Neural progenitor cell (in vitro differentiated cells): Measurements from ENCODE around the gene CDX2. TPM values are rescaled to one million over a fixed set of nuclear protein-coding genes. Genes with fewer than 3 reads are reported as not detected.

ENCODE experiments used
- DNase-seq: peaks from one replicate; pipeline ENCODE4 v3.0.0-alpha.2; 2016; ENCODE audit warnings: low spot score
- H2AFZ ChIP-seq: fragments of 200-600 bp; sonication (generic); replicated peaks from 2 replicates; pipeline ENCODE4 v1.6.1; 2016; ENCODE audit warnings: antibody characterized with exemption
- H3F3A ChIP-seq: fragments of 200-600 bp; sonication (generic); 2 replicates; pipeline ENCODE4 v1.6.1; 2016; ENCODE audit warnings: antibody characterized with exemption, low read depth
- H3K27ac ChIP-seq: fragments of 200-600 bp; sonication (generic); 2 replicates; pipeline ENCODE4 v1.5.1; 2016; ENCODE audit warnings: mild to moderate bottlenecking
- H3K27me3 ChIP-seq: fragments of 200-600 bp; sonication (generic); 2 replicates; pipeline ENCODE4 v1.6.1; 2016; ENCODE audit warnings: mild to moderate bottlenecking, moderate library complexity
- H3K36me3 ChIP-seq: fragments of 200-600 bp; sonication (generic); 2 replicates; pipeline ENCODE4 v1.5.1; 2016
- H3K4me1 ChIP-seq: fragments of 200-600 bp; sonication (generic); 2 replicates; pipeline ENCODE4 v1.6.1; 2016; ENCODE audit warnings: mixed run types
- H3K4me2 ChIP-seq: fragments of 200-600 bp; sonication (generic); 2 replicates; pipeline ENCODE4 v1.6.1; 2016
- H3K4me3 ChIP-seq: fragments of 200-600 bp; sonication (generic); 2 replicates; pipeline ENCODE4 v1.5.1; 2016
- H3K79me2 ChIP-seq: fragments of 200-600 bp; sonication (generic); 2 replicates; pipeline ENCODE4 v1.6.1; 2016; ENCODE audit warnings: low read depth
- H3K9ac ChIP-seq: fragments of 200-600 bp; sonication (generic); 2 replicates; pipeline ENCODE4 v1.6.1; 2016
- H3K9me3 ChIP-seq: fragments of 200-600 bp; sonication (generic); 2 replicates; pipeline ENCODE4 v1.5.1; 2016; ENCODE audit warnings: low read depth
- H4K20me1 ChIP-seq: fragments of 200-600 bp; sonication (generic); 2 replicates; pipeline ENCODE4 v1.6.1; 2016; ENCODE audit warnings: low read depth
- H3K27ac Mint-ChIP-seq: 3 replicates; pipeline ENCODE4 v1.8.0; 2021; ENCODE audit warnings: mixed read lengths
- H3K27me3 Mint-ChIP-seq: 2 replicates; pipeline ENCODE4 v1.8.0; 2022; ENCODE audit warnings: low read depth, mild to moderate bottlenecking, inconsistent platforms, moderate library complexity, mixed read lengths; ENCODE audit not compliant: insufficient read depth
- H3K36me3 Mint-ChIP-seq: 3 replicates; pipeline ENCODE4 v1.8.0; 2021; ENCODE audit warnings: mixed read lengths
- H3K4me1 Mint-ChIP-seq: 3 replicates; pipeline ENCODE4 v1.8.0; 2021; ENCODE audit warnings: mixed read lengths
- H3K4me3 Mint-ChIP-seq: 3 replicates; pipeline ENCODE4 v1.8.0; 2021; ENCODE audit warnings: mild to moderate bottlenecking, moderate library complexity, mixed read lengths
- H3K9me3 Mint-ChIP-seq: 3 replicates; pipeline ENCODE4 v1.8.0; 2020; ENCODE audit warnings: mixed read lengths
- CTCF ChIP-seq: fragments of 200-600 bp; sonication (generic); IDR thresholded peaks from 2 replicates; pipeline ENCODE4 v1.5.1; 2017; ENCODE audit warnings: antibody characterized with exemption, mild to moderate bottlenecking
- EZH2 ChIP-seq: fragments of 200-600 bp; sonication (generic); IDR thresholded peaks from 2 replicates; pipeline ENCODE4 v1.6.1; 2017; ENCODE audit warnings: antibody characterized with exemption, mild to moderate bottlenecking, moderate library complexity
- EZH2phosphoT487 ChIP-seq: fragments of 200-600 bp; sonication (generic); IDR thresholded peaks from 2 replicates; pipeline ENCODE4 v1.6.1; 2017; ENCODE audit warnings: antibody characterized with exemption
- total RNA-seq: library from RNA; depleted of rRNA; stranded (reverse); fragments of >200 nt; gene quantifications from 2 replicates; pipeline ENCODE4 v1.2.3, GENCODE V29; 2015; ENCODE audit warnings: low replicate concordance

CDX2 gene
- total RNA-seq, 1 donor from 2014 or later: not detected

DNA sequence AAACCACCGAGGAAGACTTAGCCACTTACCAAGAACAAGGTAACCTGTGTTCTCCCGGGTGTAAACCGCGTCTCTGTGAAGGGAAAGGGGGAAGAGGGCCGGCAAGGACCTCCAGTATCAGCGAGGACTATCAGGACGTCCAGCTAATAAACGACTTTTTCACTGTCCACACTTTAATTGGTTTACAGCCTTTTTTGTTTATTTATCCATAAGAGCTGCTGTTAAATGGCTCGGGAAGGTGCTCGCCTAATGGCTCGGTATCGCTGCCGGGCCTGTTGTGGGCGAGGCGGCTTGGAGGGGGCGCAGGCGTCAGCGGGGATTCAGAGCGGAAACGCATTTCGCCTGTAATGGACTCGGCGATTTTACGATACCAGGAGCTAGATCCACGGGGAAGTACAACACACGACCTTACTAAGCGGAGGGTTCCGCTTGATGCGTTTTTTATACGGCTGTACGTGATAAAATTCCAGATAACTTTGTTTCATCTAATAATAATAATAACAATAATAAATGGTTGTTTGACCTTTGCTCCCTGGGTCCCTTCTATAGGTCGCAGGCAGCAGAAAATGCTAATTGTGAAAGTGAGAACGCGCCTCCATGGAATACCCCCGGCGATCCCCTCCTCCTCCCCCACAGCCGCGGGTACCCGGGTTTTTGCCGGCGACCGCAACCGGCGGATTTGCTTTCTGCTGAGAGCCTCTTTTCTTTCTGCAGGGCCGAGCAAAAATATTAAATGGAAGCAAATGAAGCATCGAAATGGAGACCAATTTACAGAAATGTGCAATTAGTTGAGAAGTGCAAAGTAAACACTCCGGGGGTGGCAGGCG lies 51.8 kb downstream of the CDX2 start:
- H3K27me3 ChIP-seq: peaks cover 100% of the 10 kb centered on the region
- no peak overlapping the region for H3K4me3 ChIP-seq
- Mint-ChIP-seq H3K4me1 (peaks cover 17% of the 10 kb centered on the region), H3K36me3 (no peaks in the 10 kb centered on the region), H3K27ac (no peak overlapping the region), H3K4me3 (peak overlapping the region; percentile 72), H3K9me3 (no peaks in the 10 kb centered on the region), H3K27me3 (peaks cover 85% of the 10 kb centered on the region)
- no peak overlapping the region for H3K27ac ChIP-seq
- no peak overlapping the region for H3K9ac ChIP-seq
- peak; percentile 52 for DNase-seq
- no peaks in the 10 kb centered on the region for H3K79me2 ChIP-seq
- H4K20me1 ChIP-seq: peaks cover 79% of the 10 kb centered on the region
- no peak overlapping the region for H2AFZ ChIP-seq
- no peaks in the 10 kb centered on the region for H3K36me3 ChIP-seq
- peak overlapping the region; percentile 67 for H3K4me2 ChIP-seq
- peak; percentile 86 for TF ChIP-seq EZH2
- TF ChIP-seq CTCF: no peak
- peak; percentile 67 for TF ChIP-seq EZH2phosphoT487
- H3K9me3 ChIP-seq: no peaks in the 10 kb centered on the region
- H3F3A ChIP-seq: peaks cover 30% of the 10 kb centered on the region
- peaks cover 23% of the 10 kb centered on the region for H3K4me1 ChIP-seq

- no peak overlapping the region for H3K4me3 ChIP-seq
- no peaks in the 10 kb centered on the region for H3K79me2 ChIP-seq
- TF ChIP-seq EZH2phosphoT487 (no peak), CTCF (no peak), EZH2 (no peak)
- Mint-ChIP-seq H3K9me3 (no peaks in the 10 kb centered on the region), H3K4me3 (no peak overlapping the region), H3K27ac (no peak overlapping the region), H3K27me3 (peaks cover 76% of the 10 kb centered on the region), H3K4me1 (peaks cover 13% of the 10 kb centered on the region), H3K36me3 (no peaks in the 10 kb centered on the region)
- H3K9me3 ChIP-seq: no peaks in the 10 kb centered on the region
- H2AFZ ChIP-seq: no peak overlapping the region
- peaks cover 23% of the 10 kb centered on the region for H3K4me1 ChIP-seq
- H3K36me3 ChIP-seq: no peaks in the 10 kb centered on the region
- H3K27me3 ChIP-seq: peaks cover 100% of the 10 kb centered on the region
- H3K9ac ChIP-seq: no peak overlapping the region
- no peak overlapping the region for H3K27ac ChIP-seq
- no peak for DNase-seq
- no peak overlapping the region for H3K4me2 ChIP-seq
- H4K20me1 ChIP-seq: peaks cover 61% of the 10 kb centered on the region
- H3F3A ChIP-seq: peaks cover 30% of the 10 kb centered on the region
These were observed 53.6 kb downstream of the CDX2 start for GRCh38 chr13:27915301-27916207.

DNA sequence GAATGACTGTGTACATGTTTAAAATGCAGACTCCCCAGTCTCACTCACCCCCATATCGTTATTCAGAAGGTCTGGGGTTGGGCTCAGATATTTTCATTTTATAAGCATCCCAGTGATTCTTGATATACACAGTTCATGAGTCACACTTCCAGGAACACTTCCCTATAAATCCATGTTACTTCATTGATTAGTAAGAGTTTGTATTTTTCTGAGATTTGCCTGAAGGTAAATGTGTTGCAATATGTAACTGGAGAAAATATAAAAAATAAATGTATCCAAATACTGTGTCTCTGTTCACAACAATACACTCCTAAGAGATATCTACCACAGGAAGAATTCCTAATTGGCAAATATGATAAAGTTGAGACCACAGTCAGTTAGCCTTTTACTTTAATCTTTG lies 56.0 kb downstream of the CDX2 start:
- Histone ChIP-seq H3K4me3 (no peak overlapping the region), H3K27me3 (peaks cover 100% of the 10 kb centered on the region), H3K4me1 (peaks cover 9% of the 10 kb centered on the region), H3K9ac (no peak overlapping the region), H3K4me2 (no peak overlapping the region), H3K27ac (no peak overlapping the region), H3F3A (peaks cover 16% of the 10 kb centered on the region), H3K79me2 (no peaks in the 10 kb centered on the region), H3K36me3 (no peaks in the 10 kb centered on the region), H3K9me3 (no peaks in the 10 kb centered on the region), H4K20me1 (peaks cover 37% of the 10 kb centered on the region), H2AFZ (no peak overlapping the region)
- H3K9me3 Mint-ChIP-seq: no peaks in the 10 kb centered on the region
- TF ChIP-seq EZH2phosphoT487 (no peak), EZH2 (no peak), CTCF (no peak)
- H3K27ac Mint-ChIP-seq: no peak overlapping the region
- H3K4me3 Mint-ChIP-seq: no peak overlapping the region
- peaks cover 6% of the 10 kb centered on the region for H3K4me1 Mint-ChIP-seq
- DNase-seq: no peak
- H3K36me3 Mint-ChIP-seq: no peaks in the 10 kb centered on the region
- peaks cover 64% of the 10 kb centered on the region for H3K27me3 Mint-ChIP-seq
